H9 (cell line): ENCODE measurements around the gene BLACAT1. TPM values are rescaled to one million over a fixed set of nuclear protein-coding genes. Genes with fewer than 3 reads are reported as not detected.
A peak's percentile ranks its signal among the peaks of the same experiment; 100 is the strongest.

ENCODE experiments used
- DNase-seq: peaks from one replicate; pipeline ENCODE4 v3.0.0-alpha.2; 2017
- H2AFZ ChIP-seq: one replicate; pipeline ENCODE4 v1.6.1; 2013; ENCODE audit warnings: mild to moderate bottlenecking, low read length, control low read depth, moderate library complexity
- H2AK5ac ChIP-seq: 2 replicates; pipeline ENCODE4 v1.6.1; 2013; ENCODE audit warnings: low read length, control low read depth, mixed read lengths; ENCODE audit not compliant: insufficient read length
- H2BK120ac ChIP-seq: one replicate; pipeline ENCODE4 v1.6.1; 2013; ENCODE audit warnings: low read depth, mild to moderate bottlenecking, low read length, control low read depth, inconsistent platforms; ENCODE audit not compliant: poor library complexity, severe bottlenecking
- H2BK12ac ChIP-seq: 2 replicates; pipeline ENCODE4 v1.6.1; 2013; ENCODE audit warnings: low read length, control low read depth, mixed read lengths, low read depth; ENCODE audit not compliant: insufficient read length
- H2BK15ac ChIP-seq: 2 replicates; pipeline ENCODE4 v1.6.1; 2013; ENCODE audit warnings: low read depth, low read length, control low read depth
- H2BK20ac ChIP-seq: one replicate; pipeline ENCODE4 v1.6.1; 2013; ENCODE audit warnings: low read depth, mild to moderate bottlenecking, low read length, control low read depth, inconsistent platforms; ENCODE audit not compliant: poor library complexity, severe bottlenecking
- H2BK5ac ChIP-seq: 2 replicates; pipeline ENCODE4 v1.6.1; 2013; ENCODE audit warnings: low read length, control low read depth, mixed read lengths; ENCODE audit not compliant: insufficient read length
- H3K14ac ChIP-seq: 2 replicates; pipeline ENCODE4 v1.6.1; 2013; ENCODE audit warnings: low read length, control low read depth; ENCODE audit not compliant: insufficient read depth
- H3K18ac ChIP-seq: 2 replicates; pipeline ENCODE4 v1.6.1; 2013; ENCODE audit warnings: low read depth, mild to moderate bottlenecking, mixed read lengths, low read length, control low read depth; ENCODE audit not compliant: insufficient read length
- H3K23ac ChIP-seq: 2 replicates; pipeline ENCODE4 v1.6.1; 2013; ENCODE audit warnings: low read length, control low read depth, mixed read lengths, low read depth; ENCODE audit not compliant: insufficient read length
- H3K23me2 ChIP-seq: 2 replicates; pipeline ENCODE4 v1.6.1; 2013; ENCODE audit warnings: low read depth, mild to moderate bottlenecking, mixed read lengths, low read length, control low read depth; ENCODE audit not compliant: insufficient read length, poor library complexity, severe bottlenecking
- H3K27ac ChIP-seq: 2 replicates; pipeline ENCODE4 v1.5.1; 2013; ENCODE audit warnings: low read length, control low read depth, mixed read lengths, low read depth; ENCODE audit not compliant: insufficient read length
- H3K27me3 ChIP-seq: 2 replicates; pipeline ENCODE4 v1.6.1; 2013; ENCODE audit warnings: low read length, control low read depth, inconsistent platforms; ENCODE audit not compliant: insufficient read depth
- H3K4ac ChIP-seq: 2 replicates; pipeline ENCODE4 v1.6.1; 2013; ENCODE audit warnings: low read depth, mild to moderate bottlenecking, control low read depth, inconsistent platforms, low read length, moderate library complexity
- H3K4me1 ChIP-seq: 2 replicates; pipeline ENCODE4 v1.6.1; 2013; ENCODE audit warnings: low read length, control low read depth, inconsistent platforms; ENCODE audit not compliant: insufficient read depth
- H3K4me2 ChIP-seq: 2 replicates; pipeline ENCODE4 v1.6.1; 2013; ENCODE audit warnings: low read length, control low read depth, mixed read lengths; ENCODE audit not compliant: insufficient read length, insufficient read depth
- H3K56ac ChIP-seq: 2 replicates; pipeline ENCODE4 v1.6.1; 2013; ENCODE audit warnings: low read depth, mild to moderate bottlenecking, mixed read lengths, low read length, control low read depth; ENCODE audit not compliant: insufficient read length
- H3K79me1 ChIP-seq: 2 replicates; pipeline ENCODE4 v1.6.1; 2013; ENCODE audit warnings: low read depth, mild to moderate bottlenecking, moderate library complexity, low read length, control low read depth, inconsistent platforms; ENCODE audit not compliant: insufficient read depth, poor library complexity, severe bottlenecking
- H3K79me2 ChIP-seq: 2 replicates; pipeline ENCODE4 v1.6.1; 2013; ENCODE audit warnings: low read length, control low read depth, inconsistent platforms; ENCODE audit not compliant: insufficient read depth
- H3K9ac ChIP-seq: 2 replicates; pipeline ENCODE4 v1.6.1; 2013; ENCODE audit warnings: low read length, control low read depth, mixed read lengths; ENCODE audit not compliant: insufficient read length; ENCODE audit errors: extremely low read depth
- H3K9me3 ChIP-seq: one replicate; pipeline ENCODE4 v1.6.1; 2013; ENCODE audit warnings: low read depth, low read length, inconsistent platforms; ENCODE audit not compliant: control insufficient read depth
- H3T11ph ChIP-seq: one replicate; pipeline ENCODE4 v1.6.1; 2013; ENCODE audit warnings: mild to moderate bottlenecking, low read length, control low read depth, inconsistent platforms
- H4K20me1 ChIP-seq: one replicate; pipeline ENCODE4 v1.6.1; 2013; ENCODE audit not compliant: control insufficient read depth, insufficient read length, insufficient read depth
- H4K5ac ChIP-seq: 2 replicates; pipeline ENCODE4 v1.6.1; 2013; ENCODE audit warnings: low read depth, mild to moderate bottlenecking, mixed read lengths, low read length, control low read depth; ENCODE audit not compliant: insufficient read length
- H4K8ac ChIP-seq: replicated peaks from 2 replicates; pipeline ENCODE4 v1.6.1; 2013; ENCODE audit warnings: low read length, control low read depth, mixed read lengths, low read depth; ENCODE audit not compliant: insufficient read length
- H4K91ac ChIP-seq: 2 replicates; pipeline ENCODE4 v1.6.1; 2013; ENCODE audit warnings: low read depth, mild to moderate bottlenecking, moderate library complexity, mixed read lengths, low read length, control low read depth; ENCODE audit not compliant: insufficient read length
- H3K27ac Mint-ChIP-seq, 3 experiments: 2 replicates in 2 of 3; 3 replicates in 1 of 3; pipeline ENCODE4 v1.8.0; 2020 to 2021; ENCODE audit warnings: mixed read lengths in 3 of 3, mild to moderate bottlenecking in 1 of 3, moderate library complexity in 1 of 3
- H3K27me3 Mint-ChIP-seq: 2 replicates; pipeline ENCODE4 v1.8.0; 2021; ENCODE audit warnings: low read depth, mild to moderate bottlenecking, moderate library complexity, mixed read lengths
- H3K36me3 Mint-ChIP-seq, 3 experiments: 2 replicates in 2 of 3; 3 replicates in 1 of 3; pipeline ENCODE4 v1.8.0; 2020 to 2021; ENCODE audit warnings: low read depth in 3 of 3, mixed read lengths in 3 of 3; ENCODE audit not compliant: insufficient read depth in 1 of 3
- H3K4me1 Mint-ChIP-seq, 2 experiments: 2 replicates each; pipeline ENCODE4 v1.8.0; 2020; ENCODE audit warnings: mixed read lengths in 2 of 2
- H3K4me3 Mint-ChIP-seq, 2 experiments: 2 replicates in 1 of 2; 3 replicates in 1 of 2; pipeline ENCODE4 v1.8.0; 2020 to 2021; ENCODE audit warnings: mild to moderate bottlenecking in 2 of 2, mixed read lengths in 2 of 2, moderate library complexity in 1 of 2
- H3K9me3 Mint-ChIP-seq, 2 experiments: 2 replicates in 1 of 2; 3 replicates in 1 of 2; pipeline ENCODE4 v1.8.0; 2020; ENCODE audit warnings: mild to moderate bottlenecking in 2 of 2, mixed read lengths in 2 of 2, moderate library complexity in 1 of 2
- WGBS: extraction: QIAGEN DNeasy Blood & Tissue Kit; methylation state at CpG from one replicate; pipeline ENCODE4 v1.1.7; 2013; ENCODE audit warnings: missing lambda C conversion rate, low lambda C conversion rate, mixed read lengths; ENCODE audit not compliant: insufficient read length; ENCODE audit errors: extremely low coverage; 5-methylcytosine and 5-hydroxymethylcytosine counted together
- total RNA-seq: library from RNA; stranded (reverse); gene quantifications from 2 replicates; pipeline ENCODE4 v1.2.1, GENCODE V29; 2021
- TF ChIP-seq, protein P1 (sequence below): fragments of 200-600 bp; sonication (generic); conservative IDR thresholded peaks from 3 replicates; pipeline ENCODE4 v1.8.0; 2021; ENCODE audit warnings: antibody characterized with exemption, mild to moderate bottlenecking

BLACAT1 gene
- total RNA-seq, 1 experiment from 2014 or later: 4.0 TPM

DNA sequence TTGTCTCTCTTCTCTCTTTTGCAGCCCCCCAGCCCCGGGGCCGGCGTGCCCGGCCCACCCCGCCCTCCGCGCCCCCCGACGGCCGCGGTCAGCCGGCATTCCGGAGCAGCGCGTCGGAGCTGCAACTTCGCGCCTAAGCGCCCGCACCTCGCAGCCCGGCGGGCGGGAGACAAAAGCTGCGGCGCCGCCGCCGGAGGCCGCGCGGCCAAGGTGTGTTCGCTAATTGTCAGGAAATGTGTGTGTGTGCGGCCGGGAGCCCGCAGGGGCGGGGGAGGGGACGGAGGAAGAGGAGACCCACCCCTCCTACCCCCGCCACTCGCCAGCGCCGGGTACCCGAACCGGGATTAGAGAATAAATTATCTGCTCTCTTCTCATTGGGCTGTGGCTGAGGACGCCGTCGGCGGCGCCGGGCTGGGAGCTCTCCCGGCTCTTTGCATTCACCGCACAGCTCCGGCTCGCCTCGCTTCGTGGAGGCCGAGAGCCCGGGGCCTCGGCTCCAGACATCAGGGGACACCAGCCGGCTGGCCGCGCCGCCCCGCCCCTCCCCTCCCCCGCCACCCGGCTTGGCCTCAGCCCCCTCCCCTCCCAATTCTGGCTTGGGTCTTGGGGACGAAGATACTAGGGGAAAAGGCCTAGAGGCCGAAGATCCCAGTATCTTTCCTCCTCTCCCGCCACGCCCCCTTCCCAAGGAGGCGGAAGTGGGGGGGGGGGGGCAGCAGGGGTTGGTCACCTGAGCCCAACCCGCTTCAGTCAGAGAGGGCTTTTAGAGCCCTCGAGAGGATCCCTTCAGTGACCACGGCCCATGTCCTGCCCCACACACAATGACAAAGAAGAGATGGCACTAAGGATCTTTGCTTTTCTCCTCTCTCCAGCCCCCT, 1.3 kb upstream of the BLACAT1 start:
- peaks cover 21% of the 10 kb centered on the region for H3K23me2 ChIP-seq
- H3K4ac ChIP-seq: no peak overlapping the region
- peaks cover 10% of the 10 kb centered on the region for H3K4me1 ChIP-seq
- Mint-ChIP-seq H3K27ac (peak overlapping the region in 2 of 3 experiments; percentile 44 to 88; a peak in 2 of 7 replicates), H3K27me3 (peaks cover 40% of the 10 kb centered on the region), H3K36me3 (peaks cover 10 to 23% (median 11%) of the 10 kb centered on the region in 3 experiments), H3K4me3 (peak overlapping the region; percentile 95 to 99), H3K9me3 (no peaks in the 10 kb centered on the region), H3K4me1 (peaks cover 45 to 51% of the 10 kb centered on the region in 2 experiments)
- H3K9ac ChIP-seq: peak overlapping the region; percentile 72
- no CpG with 5 or more reads among the region's 74 CpGs for WGBS
- no peak overlapping the region for H2BK12ac ChIP-seq
- peak overlapping the region; percentile 63 for H3K4me2 ChIP-seq
- H3T11ph ChIP-seq: no peak overlapping the region
- H3K56ac ChIP-seq: no peak overlapping the region
- H4K91ac ChIP-seq: no peak overlapping the region
- no peaks in the 10 kb centered on the region; the same call in 1 of the 2 replicates for H3K27me3 ChIP-seq
- no peak overlapping the region for H2BK20ac ChIP-seq
- H2BK120ac ChIP-seq: no peak overlapping the region
- no peak overlapping the region for H2BK5ac ChIP-seq
- no peak overlapping the region for H2BK15ac ChIP-seq
- no peaks in the 10 kb centered on the region for H3K9me3 ChIP-seq
- no peaks in the 10 kb centered on the region for H3K79me2 ChIP-seq
- peaks cover 3% of the 10 kb centered on the region for H3K79me1 ChIP-seq
- H4K20me1 ChIP-seq: no peaks in the 10 kb centered on the region
- peak; percentile 89 for DNase-seq
- H4K8ac ChIP-seq: no peak overlapping the region
- H3K27ac ChIP-seq: no peak overlapping the region
- H2AFZ ChIP-seq: no peak overlapping the region
- no peak overlapping the region for H4K5ac ChIP-seq
- no peak overlapping the region for H2AK5ac ChIP-seq
- H3K14ac ChIP-seq: peak overlapping the region; percentile 84
- TF ChIP-seq, protein P1, sequence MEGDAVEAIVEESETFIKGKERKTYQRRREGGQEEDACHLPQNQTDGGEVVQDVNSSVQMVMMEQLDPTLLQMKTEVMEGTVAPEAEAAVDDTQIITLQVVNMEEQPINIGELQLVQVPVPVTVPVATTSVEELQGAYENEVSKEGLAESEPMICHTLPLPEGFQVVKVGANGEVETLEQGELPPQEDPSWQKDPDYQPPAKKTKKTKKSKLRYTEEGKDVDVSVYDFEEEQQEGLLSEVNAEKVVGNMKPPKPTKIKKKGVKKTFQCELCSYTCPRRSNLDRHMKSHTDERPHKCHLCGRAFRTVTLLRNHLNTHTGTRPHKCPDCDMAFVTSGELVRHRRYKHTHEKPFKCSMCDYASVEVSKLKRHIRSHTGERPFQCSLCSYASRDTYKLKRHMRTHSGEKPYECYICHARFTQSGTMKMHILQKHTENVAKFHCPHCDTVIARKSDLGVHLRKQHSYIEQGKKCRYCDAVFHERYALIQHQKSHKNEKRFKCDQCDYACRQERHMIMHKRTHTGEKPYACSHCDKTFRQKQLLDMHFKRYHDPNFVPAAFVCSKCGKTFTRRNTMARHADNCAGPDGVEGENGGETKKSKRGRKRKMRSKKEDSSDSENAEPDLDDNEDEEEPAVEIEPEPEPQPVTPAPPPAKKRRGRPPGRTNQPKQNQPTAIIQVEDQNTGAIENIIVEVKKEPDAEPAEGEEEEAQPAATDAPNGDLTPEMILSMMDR: no peak
- no peak overlapping the region for H3K23ac ChIP-seq
- no peak overlapping the region for H3K18ac ChIP-seq
